PC-9 (cell line): ENCODE data around the gene BIK.

ENCODE experiments used
- CTCF ChIP-seq: fragments of 200-600 bp; sonication (generic); conservative IDR thresholded peaks from 2 replicates; pipeline ENCODE4 v1.6.1; 2017; ENCODE audit warnings: mixed run types, antibody characterized with exemption, mild to moderate bottlenecking, moderate library complexity
- EZH2 ChIP-seq: fragments of 200-600 bp; sonication (generic); IDR thresholded peaks from 2 replicates; pipeline ENCODE4 v1.8.0; 2017; ENCODE audit warnings: antibody characterized with exemption, low read depth

- TF ChIP-seq CTCF (no peak), EZH2 (no peak)
Observed at GRCh38 chr22:43173566-43173965, 63.0 kb downstream of the BIK start.
